ENCODE measurements around the gene CYP2S1.

Gene CYP2S1

DNA sequence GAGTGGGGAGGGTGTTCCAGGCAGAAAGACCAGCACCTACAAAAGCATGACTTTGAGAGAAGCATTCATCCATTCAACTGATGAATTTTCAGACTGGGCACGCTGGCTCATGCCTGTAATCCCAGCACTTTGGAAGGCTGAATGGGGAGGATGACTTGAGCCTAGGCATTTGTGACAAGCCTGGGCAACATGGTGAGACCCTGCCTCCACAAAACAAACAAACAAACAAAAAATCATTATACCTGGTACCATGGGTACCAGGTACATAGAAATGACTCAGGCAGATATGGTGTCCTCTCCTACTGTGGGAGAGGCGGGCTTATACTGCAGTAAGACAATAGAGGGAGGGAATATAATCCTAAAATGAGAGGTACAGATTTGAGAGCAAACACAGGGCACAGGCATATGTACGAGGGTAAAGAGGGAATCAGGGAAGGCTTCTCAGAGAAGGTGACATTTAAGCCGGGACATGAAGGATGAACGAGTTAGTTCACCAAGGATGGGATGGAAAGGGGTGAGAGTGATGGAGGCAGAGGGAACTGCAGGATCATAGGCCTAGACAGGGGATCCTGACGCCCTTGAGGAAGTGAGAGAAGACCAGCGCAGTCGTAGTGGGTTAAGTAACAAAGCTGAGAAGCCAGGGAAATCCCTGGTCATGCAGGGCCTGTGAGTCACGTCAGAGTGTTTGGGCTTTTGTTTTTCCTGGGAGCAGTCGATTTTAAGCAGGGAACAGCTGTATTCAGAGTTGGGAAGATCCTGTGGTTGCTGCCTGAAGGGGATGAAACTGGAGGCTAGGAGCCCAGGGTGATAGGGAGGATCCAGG is 2.9 kb downstream of the CYP2S1 start:
- no peak for DNase-seq (ENCODE audit: low read depth)

GRCh38 chr19:41198559-41198958 is 5.5 kb downstream of the CYP2S1 start:
- no peak for DNase-seq (ENCODE audit: low read depth)

GRCh38 chr19:41203371-41203770 is 10.4 kb downstream of the CYP2S1 start:
- no peak for DNase-seq (ENCODE audit: low read depth)

DNA sequence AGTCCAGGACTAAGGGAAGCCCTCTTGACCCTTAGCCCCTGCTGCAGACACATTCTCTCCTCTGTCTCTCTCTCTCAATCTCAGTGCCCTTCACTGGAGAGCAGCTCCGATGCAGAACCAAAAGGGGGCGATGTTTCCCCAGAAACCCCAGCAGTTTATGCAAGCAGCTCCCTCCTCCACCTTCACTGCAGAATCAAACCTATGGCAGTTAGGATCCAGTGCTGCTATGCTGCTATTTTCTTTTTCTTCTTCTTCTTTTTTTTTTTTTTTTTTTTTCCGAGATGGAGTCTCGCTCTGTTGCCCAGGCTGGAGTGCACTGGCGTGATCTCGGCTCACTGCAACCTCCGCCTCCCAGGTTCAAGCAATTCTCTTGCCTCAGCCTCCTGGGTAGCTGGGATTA is 11.3 kb downstream of the CYP2S1 start:
- DNase-seq (ENCODE audit: low read depth) = peak; percentile 85

DNA sequence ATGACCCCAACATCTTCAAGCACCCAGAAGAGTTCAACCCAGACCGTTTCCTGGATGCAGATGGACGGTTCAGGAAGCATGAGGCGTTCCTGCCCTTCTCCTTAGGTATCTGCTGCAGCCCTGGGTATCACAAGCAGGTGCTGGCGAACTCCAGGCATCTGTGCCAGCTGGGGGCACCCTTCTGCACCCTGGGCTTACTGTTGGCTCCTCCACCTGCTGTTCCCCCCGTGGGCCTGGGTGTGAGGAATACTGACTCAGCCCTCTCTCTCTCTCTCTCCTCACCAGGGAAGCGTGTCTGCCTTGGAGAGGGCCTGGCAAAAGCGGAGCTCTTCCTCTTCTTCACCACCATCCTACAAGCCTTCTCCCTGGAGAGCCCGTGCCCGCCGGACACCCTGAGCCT is 13.0 kb downstream of the CYP2S1 start:
- no peak for DNase-seq (ENCODE audit: low read depth)

GRCh38 chr19:41206456-41206855 is 13.4 kb downstream of the CYP2S1 start:
- DNase-seq (ENCODE audit: low read depth) = no peak

- peak; percentile 34 for DNase-seq (ENCODE audit: low read depth)
Measured at GRCh38 chr19:41206926-41207750, 14.1 kb downstream of the CYP2S1 start.

DNA sequence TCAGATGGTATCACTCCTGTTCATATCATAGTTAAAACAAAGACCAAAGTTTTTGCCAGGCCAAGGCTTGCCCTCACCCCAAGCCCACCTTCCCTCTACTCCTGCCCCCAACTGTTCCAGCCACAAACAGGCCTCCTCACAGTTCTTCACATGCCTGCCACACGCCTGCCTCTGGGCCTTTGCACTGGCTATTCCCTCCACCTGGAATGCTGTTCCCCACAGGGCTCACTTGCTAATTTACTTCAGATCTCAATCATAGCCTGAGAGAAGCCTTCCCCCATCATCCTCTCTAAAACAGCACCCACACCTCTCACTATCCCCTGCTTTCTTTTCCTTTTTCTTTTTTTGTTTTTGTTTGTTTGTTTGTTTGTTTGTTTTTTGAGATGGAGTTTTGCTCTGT is 21.1 kb downstream of the CYP2S1 start:
- no peak for DNase-seq (ENCODE audit: low read depth)

DNA sequence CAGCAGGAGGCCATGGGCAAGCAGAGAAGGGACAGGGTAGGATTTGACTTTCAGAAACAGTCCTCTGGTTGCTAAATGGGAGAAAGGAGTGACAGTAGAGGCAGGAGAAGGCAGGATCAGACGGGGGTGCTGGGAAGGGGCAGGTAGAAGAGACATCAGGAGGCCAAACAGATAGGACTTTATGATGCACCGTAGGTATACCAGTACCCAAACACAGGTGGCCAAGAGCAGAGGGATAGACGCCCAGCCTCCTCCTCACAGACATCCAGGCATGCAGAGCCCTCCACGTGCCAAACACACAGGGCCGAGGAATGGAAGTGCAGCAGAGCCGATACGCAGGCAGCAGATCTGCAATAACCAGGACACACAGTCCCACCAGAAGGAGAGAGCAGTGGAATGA is 24.7 kb downstream of the CYP2S1 start:
- no peak for DNase-seq (ENCODE audit: low read depth)

DNA sequence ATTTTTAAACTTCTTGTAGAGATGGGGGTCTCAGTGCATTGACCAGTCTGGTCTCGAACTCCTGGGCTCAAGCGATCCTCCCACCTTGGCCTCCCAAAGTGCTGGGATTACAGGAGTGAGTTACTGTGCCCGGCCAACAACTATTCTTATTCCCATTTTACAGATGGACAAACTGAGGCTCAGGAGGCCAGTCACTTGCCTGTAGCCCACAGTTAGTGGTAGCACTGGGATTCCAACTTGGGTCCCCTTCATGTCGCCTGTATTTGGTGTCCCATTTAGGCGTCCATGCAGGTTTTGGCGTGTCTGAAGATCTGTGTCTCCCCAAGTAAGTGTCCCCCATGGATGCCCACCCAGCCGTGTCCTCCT is 25.2 kb downstream of the CYP2S1 start:
- no peak for DNase-seq (ENCODE audit: low read depth)

DNA sequence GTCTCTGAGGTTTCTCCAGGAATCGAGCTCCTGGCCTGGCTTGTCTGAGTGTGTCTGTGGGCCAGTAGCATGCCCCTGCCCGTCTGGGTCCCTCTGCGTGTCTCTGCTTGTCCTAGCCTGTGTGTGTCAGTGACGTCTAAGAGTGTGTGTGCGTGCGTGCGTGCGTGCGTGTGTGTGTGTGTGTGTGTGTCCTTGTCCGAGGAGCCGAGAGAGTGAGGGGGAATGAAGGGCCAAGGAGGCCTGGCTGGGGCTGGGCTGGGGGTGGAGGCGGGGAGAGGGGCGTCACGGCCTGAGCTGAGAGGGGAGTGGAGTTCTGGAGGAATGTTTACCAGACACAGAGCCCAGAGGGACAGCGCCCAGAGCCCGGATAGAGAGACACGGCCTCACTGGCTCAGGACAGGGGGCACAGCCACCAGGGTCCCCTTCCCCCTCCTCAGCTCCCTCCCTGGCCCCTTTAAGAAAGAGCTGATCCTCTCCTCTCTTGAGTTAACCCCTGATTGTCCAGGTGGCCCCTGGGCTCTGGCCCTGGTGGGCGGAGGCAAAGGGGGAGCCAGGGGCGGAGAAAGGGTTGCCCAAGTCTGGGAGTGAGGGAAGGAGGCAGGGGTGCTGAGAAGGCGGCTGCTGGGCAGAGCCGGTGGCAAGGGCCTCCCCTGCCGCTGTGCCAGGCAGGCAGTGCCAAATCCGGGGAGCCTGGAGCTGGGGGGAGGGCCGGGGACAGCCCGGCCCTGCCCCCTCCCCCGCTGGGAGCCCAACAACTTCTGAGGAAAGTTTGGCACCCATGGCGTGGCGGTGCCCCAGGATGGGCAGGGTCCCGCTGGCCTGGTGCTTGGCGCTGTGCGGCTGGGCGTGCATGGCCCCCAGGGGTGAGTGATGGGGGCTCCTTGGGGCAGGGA is 25.8 kb downstream of the CYP2S1 start, which contains the start of gene AXL:
AXL (plus strand) TSS at position 609 of the 893 bp plus-strand sequence; CDS start at position 779, 170 bp downstream.
- peak; percentile 64 for DNase-seq (ENCODE audit: low read depth)

DNA sequence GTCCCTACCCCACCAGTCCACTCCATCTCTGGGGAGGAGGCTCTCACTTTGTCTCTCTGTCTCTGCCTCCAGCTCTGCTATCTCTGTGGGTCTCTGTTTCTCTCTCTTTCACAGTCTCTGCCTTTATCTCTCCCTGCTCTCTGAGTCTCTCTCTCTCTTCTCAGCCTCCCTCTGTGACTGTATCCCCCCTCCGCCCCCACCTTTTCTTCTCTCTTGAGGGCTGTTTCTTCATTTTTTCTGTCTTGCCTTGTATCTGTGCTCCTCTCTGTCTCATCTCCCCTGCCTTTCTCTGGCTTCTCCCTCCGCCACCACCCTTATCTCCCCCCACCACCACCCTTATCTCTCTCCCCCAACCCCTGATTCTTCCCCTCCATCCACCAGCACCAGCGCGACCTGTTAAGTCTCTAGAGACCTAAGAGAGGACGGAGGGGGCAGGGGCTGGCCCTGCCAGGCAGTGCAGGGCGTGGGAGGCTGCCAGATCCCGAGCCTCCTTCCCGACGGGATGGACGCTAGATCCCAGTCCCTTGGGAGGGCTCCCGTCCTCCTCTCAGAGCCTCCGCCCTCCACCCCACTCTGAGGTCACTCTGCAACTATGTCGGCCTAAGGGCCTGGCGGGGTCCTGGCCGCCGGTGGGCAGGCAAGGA is 27.0 kb downstream of the CYP2S1 start:
- DNase-seq (ENCODE audit: low read depth) = peak; percentile 26

DNA sequence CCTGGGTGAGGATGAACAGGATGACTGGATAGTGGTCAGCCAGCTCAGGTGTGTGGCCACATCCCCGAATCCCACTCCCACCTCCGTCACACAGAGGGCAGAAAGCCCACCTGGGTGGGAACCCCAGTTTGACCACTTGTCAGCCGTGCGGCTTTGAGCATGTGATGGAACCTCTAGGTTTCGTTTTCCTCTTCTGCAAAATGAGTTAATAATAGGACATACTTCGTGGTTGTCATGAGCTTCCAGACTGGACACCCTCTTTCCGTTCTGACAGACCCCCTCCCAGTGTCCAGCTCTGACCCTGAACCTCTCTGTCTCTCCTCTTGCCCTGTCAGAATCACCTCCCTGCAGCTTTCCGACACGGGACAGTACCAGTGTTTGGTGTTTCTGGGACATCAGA is 27.8 kb downstream of the CYP2S1 start:
- no peak for DNase-seq (ENCODE audit: low read depth)

DNA sequence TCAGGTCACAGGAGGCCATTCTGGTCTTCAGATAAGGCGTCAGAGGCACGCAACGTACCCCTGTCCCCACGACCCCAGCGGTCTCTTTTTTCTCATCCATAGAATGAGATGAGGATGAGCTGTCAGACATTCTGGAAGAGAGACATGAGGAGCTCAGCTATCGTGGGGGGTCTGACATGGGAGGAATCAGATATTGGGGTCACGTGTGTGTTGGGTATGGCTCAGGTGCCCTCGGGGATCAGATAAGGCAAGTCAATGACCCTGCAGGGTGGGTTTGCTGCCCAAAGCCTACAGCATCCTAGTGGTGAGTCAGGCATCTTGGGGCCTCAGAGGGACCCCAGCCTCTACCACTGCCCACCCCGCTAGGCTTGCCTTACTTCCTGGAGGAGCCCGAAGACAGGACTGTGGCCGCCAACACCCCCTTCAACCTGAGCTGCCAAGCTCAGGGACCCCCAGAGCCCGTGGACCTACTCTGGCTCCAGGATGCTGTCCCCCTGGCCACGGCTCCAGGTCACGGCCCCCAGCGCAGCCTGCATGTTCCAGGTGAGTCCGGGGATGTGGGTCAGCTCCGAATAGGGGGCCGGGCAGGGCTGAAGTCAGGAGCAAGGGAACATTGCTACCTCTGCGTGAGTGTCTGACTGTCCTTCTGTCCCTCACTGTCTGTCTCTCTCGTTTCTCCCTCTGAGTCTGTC is 28.6 kb downstream of the CYP2S1 start:
- DNase-seq (ENCODE audit: low read depth) = no peak

GRCh38 chr19:41222240-41222639 is 29.2 kb downstream of the CYP2S1 start:
- no peak for DNase-seq (ENCODE audit: low read depth)

DNA sequence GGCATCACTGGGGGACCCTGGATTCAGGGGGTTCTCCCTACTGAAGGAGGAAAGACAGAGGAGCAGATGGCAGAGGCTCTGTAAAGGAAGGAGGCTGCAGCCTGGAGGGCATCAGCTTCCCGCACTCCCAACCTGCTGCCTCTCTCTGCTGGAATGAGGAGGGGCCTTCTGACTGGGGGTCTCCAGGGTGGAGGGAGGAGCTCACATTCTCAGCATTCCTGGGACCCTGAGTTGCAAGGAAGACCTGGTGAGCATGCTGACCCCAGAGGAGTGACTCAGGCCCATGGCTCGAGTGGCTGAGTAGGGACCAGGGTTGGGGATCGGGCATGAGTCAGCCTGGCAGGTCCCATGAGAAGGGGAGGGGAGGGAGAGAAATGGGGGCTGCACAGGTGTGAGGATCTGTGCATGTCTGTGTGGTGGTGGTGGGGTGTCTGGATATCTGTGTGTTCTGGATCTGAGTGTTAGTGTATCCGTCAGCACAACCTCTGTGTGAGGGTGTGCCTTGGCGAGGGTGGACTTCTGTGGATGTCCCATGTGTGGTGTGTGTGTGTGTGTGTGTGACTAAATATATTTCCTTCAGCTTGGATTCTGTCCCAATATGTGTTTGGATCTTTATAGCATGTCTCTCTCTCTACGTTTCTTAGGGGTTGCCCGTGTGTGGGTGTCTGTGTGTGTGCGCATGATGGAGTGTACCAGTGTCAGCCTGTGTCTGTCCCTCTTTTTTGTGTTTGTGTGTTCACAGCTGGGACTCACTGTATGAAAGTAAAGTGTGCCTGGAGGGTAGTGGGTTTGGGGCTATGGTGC is 30.6 kb downstream of the CYP2S1 start:
- DNase-seq (ENCODE audit: low read depth) = peak; percentile 47

GRCh38 chr19:41224632-41225031 is 31.6 kb downstream of the CYP2S1 start:
- no peak for DNase-seq (ENCODE audit: low read depth)

- peak; percentile 95 for DNase-seq (ENCODE audit: low read depth)
Measured at GRCh38 chr19:41225238-41226052, 32.4 kb downstream of the CYP2S1 start.

Data from fibroblast of the conjunctiva (primary cell).